ENCODE measurements around the gene TSC22D2. TPM values are rescaled to one million over a fixed set of nuclear protein-coding genes. Genes with fewer than 3 reads are reported as not detected.
"Not testable (repeated sequence)": the region's sequence is repeated elsewhere in the genome, so short reads cannot be mapped to it uniquely, and the experiment has no call there.

TSC22D2 gene
- total RNA-seq, 2 donors from 2014 or later = 13.9 to 14.6 TPM

GRCh38 chr3:150458001-150458400, 49.9 kb downstream of the TSC22D2 start:
- Mint-ChIP-seq H3K36me3 (ENCODE audit: low read depth) (peaks cover 39% of the 10 kb centered on the region), H3K27ac (no peak overlapping the region), H3K4me3 (no peak overlapping the region), H3K9me3 (no peaks in the 10 kb centered on the region), H3K27me3 (no peaks in the 10 kb centered on the region), H3K4me1 (no peaks in the 10 kb centered on the region)
- ATAC-seq (replicated peaks) = no peak

GRCh38 chr3:150460484-150460883, 52.4 kb downstream of the TSC22D2 start:
- H3K9me3 Mint-ChIP-seq = no peaks in the 10 kb centered on the region
- no peak for ATAC-seq (replicated peaks)
- H3K36me3 Mint-ChIP-seq (ENCODE audit: low read depth) = peaks cover 35% of the 10 kb centered on the region
- no peak overlapping the region for H3K27ac Mint-ChIP-seq
- no peaks in the 10 kb centered on the region for H3K4me1 Mint-ChIP-seq
- H3K27me3 Mint-ChIP-seq = no peaks in the 10 kb centered on the region
- no peak overlapping the region for H3K4me3 Mint-ChIP-seq

GRCh38 chr3:150461399-150461798, 53.3 kb downstream of the TSC22D2 start:
- H3K27me3 Mint-ChIP-seq = no peaks in the 10 kb centered on the region
- H3K36me3 Mint-ChIP-seq (ENCODE audit: low read depth) = peaks cover 34% of the 10 kb centered on the region
- H3K9me3 Mint-ChIP-seq = no peaks in the 10 kb centered on the region
- ATAC-seq (replicated peaks) = no peak
- H3K4me3 Mint-ChIP-seq = no peak overlapping the region
- H3K4me1 Mint-ChIP-seq = no peaks in the 10 kb centered on the region
- H3K27ac Mint-ChIP-seq = no peak overlapping the region

DNA sequence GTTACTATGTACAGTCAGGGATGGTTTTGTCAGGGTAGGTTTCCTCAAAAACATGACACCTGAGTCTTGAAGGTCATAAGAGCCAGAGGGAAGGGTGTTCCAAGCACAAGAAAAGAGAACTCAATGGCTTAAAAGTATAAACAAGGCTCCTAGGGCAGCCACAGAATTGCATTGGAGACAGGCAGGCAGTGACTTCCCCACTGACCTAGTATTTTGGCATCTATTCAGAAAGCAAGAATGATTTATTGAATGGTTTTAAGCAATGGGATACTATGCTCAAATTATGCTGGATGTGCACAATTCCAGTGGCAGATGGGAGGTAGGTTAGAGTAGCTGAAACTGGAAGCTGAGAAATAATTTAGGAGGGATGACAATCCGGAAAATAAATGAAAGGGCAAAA, 54.0 kb downstream of the TSC22D2 start:
- H3K9me3 Mint-ChIP-seq = no peaks in the 10 kb centered on the region
- no peak for ATAC-seq (replicated peaks)

DNA sequence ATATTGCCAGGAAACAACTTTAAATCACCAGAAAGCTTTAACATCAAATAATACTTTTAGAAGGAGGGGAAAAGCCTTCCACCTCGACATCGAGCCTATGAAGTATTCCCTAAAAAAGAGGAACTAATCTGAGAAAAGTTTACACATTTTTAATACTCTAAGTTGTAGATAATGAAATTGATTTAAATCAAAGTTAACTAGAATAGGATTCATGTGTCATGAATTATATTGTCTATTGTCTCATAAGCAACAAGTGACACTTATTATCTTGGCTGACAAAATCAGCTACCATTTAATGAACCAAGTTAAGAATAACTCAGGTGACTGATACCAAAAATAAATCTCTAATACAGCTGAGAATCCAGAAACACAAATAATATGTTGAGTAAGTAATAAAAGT, 56.6 kb downstream of the TSC22D2 start:
- no peaks in the 10 kb centered on the region for H3K4me1 Mint-ChIP-seq
- peaks cover 1% of the 10 kb centered on the region for H3K36me3 Mint-ChIP-seq (ENCODE audit: low read depth)
- H3K9me3 Mint-ChIP-seq = no peaks in the 10 kb centered on the region
- H3K4me3 Mint-ChIP-seq = no peak overlapping the region
- no peak for ATAC-seq (replicated peaks)
- no peak overlapping the region for H3K27ac Mint-ChIP-seq
- H3K27me3 Mint-ChIP-seq = no peaks in the 10 kb centered on the region

More for the DNA sequence above, 54.0 kb downstream of the TSC22D2 start:
- no peak overlapping the region for H3K27ac Mint-ChIP-seq
- H3K4me3 Mint-ChIP-seq = no peak overlapping the region
- H3K36me3 Mint-ChIP-seq (ENCODE audit: low read depth) = peaks cover 27% of the 10 kb centered on the region
- H3K27me3 Mint-ChIP-seq = no peaks in the 10 kb centered on the region
- H3K4me1 Mint-ChIP-seq = no peaks in the 10 kb centered on the region

DNA sequence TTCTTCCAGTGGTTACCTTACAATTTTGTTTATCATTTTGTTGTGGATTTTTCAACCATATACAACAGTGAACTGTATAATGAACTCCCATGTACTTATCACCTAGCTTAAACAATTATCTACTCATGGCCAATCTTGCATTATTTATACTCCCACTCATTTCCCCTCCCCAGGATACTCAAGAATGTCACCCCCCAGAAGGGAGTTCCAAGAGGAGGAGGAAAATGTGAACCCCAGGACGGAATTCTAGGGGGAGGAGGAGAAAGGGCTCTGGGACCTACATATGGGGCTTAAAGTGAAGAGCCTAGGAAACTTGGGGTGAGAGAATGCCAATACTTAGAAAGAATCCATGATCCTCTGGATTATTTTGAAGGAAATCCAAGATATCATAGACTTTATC, 59.3 kb downstream of the TSC22D2 start:
- H3K27me3 Mint-ChIP-seq = no peaks in the 10 kb centered on the region
- no peak overlapping the region for H3K27ac Mint-ChIP-seq
- no peak overlapping the region for H3K4me3 Mint-ChIP-seq
- H3K9me3 Mint-ChIP-seq = no peaks in the 10 kb centered on the region
- no peak for ATAC-seq (replicated peaks)
- no peaks in the 10 kb centered on the region for H3K4me1 Mint-ChIP-seq
- no peaks in the 10 kb centered on the region for H3K36me3 Mint-ChIP-seq (ENCODE audit: low read depth)

- H3K4me3 Mint-ChIP-seq = no peak overlapping the region
- H3K36me3 Mint-ChIP-seq (ENCODE audit: low read depth) = no peaks in the 10 kb centered on the region
- no peak overlapping the region for H3K27ac Mint-ChIP-seq
- H3K9me3 Mint-ChIP-seq = no peaks in the 10 kb centered on the region
- ATAC-seq (replicated peaks) = no peak
- H3K27me3 Mint-ChIP-seq = no peaks in the 10 kb centered on the region
- H3K4me1 Mint-ChIP-seq = no peaks in the 10 kb centered on the region
Measured at GRCh38 chr3:150469031-150469930, 61.2 kb downstream of the TSC22D2 start.

DNA sequence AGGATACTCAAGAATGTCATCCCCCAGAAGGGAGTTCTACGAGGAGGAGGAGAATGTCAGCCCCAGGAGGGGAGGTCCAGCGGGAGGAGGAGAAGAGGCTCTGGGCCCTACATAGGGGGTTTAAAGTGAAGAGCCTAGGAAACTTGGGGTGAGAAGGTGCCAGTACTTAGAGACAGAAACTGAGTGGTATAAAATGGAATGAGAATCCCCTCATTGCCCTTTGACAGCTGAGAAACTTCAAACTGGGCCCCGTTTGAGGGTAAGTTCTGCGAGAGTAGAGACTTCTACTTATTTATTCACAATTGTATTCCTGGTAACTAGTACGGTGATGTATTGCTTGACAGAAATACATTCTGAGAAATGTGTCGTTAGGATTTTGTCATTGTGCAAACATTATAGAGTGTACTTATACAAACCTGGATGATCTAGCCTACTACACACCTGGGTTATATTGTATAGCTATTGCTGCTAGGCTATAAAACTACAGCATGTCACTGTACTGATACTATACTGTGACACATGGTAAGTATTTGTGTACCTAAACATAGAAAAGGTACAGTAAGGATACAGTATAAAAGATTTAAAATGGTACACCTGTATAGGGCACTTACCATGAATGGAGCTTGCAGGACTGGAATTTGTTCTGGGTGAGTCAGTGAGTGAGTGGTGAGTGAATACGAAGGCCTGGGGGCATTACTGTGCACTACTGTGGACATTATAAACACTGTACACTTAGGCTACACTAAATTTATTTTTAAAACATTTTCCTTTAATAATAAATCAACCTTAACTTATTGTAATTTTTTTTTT, 62.0 kb downstream of the TSC22D2 start:
- H3K9me3 Mint-ChIP-seq = no peaks in the 10 kb centered on the region
- no peak overlapping the region for H3K27ac Mint-ChIP-seq
- no peaks in the 10 kb centered on the region for H3K36me3 Mint-ChIP-seq (ENCODE audit: low read depth)
- no peaks in the 10 kb centered on the region for H3K4me1 Mint-ChIP-seq
- H3K4me3 Mint-ChIP-seq = no peak overlapping the region
- no peak for ATAC-seq (replicated peaks)
- no peaks in the 10 kb centered on the region for H3K27me3 Mint-ChIP-seq

- Mint-ChIP-seq H3K27me3 (no peaks in the 10 kb centered on the region), H3K27ac (no peak overlapping the region), H3K4me1 (no peaks in the 10 kb centered on the region), H3K9me3 (peaks cover 1% of the 10 kb centered on the region), H3K4me3 (no peak overlapping the region), H3K36me3 (ENCODE audit: low read depth) (no peaks in the 10 kb centered on the region)
- no peak for ATAC-seq (replicated peaks)
Measured at GRCh38 chr3:150472421-150472820, 64.3 kb downstream of the TSC22D2 start.

DNA sequence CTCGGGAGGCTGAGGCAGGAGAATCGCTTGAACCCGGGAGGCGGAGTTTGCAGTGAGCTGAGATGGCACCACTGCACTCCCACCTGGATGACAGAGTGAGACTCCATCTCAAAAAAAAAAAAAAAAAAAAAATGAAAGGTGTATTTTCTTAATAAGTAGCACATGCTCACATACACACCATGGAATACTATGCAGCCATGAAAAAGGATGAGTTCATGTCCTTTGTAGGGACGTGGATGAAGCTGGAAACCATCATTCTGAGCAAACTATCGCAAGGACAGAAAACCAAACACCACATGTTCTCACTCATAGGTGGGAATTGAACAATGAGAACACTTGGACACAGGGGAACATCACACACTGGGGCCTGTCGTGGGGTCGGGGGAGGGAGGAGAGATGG, 65.1 kb downstream of the TSC22D2 start:
- H3K9me3 Mint-ChIP-seq; H3K4me1 Mint-ChIP-seq; H3K27ac Mint-ChIP-seq; ATAC-seq (replicated peaks); H3K36me3 Mint-ChIP-seq (ENCODE audit: low read depth); H3K4me3 Mint-ChIP-seq; H3K27me3 Mint-ChIP-seq: not testable (repeated sequence)

DNA sequence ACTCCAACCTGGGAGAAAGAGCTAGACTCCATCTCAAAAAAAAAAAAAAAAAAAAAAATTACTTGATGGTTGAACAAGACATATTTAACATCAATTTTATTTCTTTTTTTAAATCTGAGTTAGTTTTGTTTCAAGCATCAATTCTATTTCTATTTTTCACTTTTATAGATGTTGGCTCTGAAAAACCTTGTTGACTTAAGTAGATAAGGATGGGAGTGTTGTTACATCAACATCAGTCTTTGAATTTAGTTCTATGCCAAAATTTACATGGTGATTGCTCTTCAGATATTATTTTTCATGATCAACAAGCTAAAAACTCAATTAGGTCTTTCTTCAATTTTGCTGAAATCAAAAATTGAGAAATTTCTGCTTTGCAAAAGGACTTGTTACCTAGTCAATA, 71.3 kb downstream of the TSC22D2 start:
- Mint-ChIP-seq H3K36me3 (ENCODE audit: low read depth) (no peaks in the 10 kb centered on the region), H3K27me3 (no peaks in the 10 kb centered on the region), H3K27ac (no peak overlapping the region), H3K9me3 (peaks cover 7% of the 10 kb centered on the region), H3K4me3 (no peak overlapping the region), H3K4me1 (no peaks in the 10 kb centered on the region)
- ATAC-seq (replicated peaks) = no peak

DNA sequence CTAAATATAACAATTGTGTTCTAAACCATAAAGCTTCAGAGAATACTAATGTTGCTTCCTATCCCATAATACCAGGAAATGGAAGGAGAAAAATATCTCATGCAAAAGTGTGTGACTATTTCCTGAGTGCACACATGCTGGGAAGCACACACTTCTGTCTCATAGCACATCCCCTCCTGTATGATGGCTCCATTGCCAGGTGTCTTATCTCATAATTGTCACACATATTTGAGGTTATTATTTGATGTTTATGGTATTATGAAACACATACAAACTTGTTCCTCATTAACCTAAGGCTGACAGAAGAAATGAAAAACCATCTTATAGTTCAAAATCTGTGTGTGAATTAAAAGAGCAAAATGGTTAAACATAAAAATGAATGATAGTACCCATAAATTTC, 72.8 kb downstream of the TSC22D2 start:
- Mint-ChIP-seq H3K27ac (no peak overlapping the region), H3K4me1 (no peaks in the 10 kb centered on the region), H3K4me3 (no peak overlapping the region), H3K27me3 (no peaks in the 10 kb centered on the region), H3K9me3 (peaks cover 10% of the 10 kb centered on the region), H3K36me3 (ENCODE audit: low read depth) (no peaks in the 10 kb centered on the region)
- ATAC-seq (replicated peaks) = no peak

DNA sequence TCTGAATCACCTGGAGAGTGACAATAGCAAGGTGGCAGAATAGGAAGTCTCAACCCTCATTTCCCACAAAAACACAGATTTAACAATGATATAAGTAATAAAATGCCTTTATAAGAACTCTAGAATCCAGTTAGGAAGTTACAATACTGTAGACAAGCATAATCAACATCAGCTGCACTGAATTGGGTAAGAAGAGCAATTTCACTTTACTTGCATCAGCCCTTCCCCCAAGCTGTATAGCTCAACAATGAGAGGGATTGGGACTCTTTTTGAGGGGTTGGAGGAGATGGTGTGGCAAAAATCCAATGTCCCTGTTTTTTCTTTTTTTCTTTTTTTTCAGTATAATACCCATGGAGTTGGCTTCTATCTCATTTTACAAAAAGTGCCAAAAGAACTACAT, 75.1 kb downstream of the TSC22D2 start:
- Mint-ChIP-seq H3K36me3 (ENCODE audit: low read depth) (no peaks in the 10 kb centered on the region), H3K4me3 (no peak overlapping the region), H3K9me3 (peaks cover 16% of the 10 kb centered on the region), H3K27ac (no peak overlapping the region), H3K4me1 (no peaks in the 10 kb centered on the region), H3K27me3 (no peaks in the 10 kb centered on the region)
- ATAC-seq (replicated peaks) = no peak

DNA sequence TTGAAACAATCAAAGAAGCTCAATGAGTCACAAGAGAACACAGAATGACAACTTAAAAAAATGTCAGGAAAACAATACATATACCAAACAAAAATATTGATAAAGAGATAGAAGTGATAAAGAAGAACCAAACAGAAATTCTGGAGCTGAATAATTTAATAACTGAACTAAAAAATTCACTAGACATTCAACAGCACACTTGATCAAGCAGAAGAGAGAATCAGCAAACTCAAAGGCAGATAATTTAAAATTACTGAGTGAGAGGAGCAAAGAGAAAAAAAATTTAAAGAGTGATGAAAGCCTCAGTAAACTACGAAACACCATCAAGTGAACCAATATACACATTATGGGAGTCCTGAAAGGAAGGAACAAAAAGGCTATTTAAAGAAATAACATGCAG, 76.3 kb downstream of the TSC22D2 start:
- ATAC-seq (replicated peaks) = no peak
- H3K36me3 Mint-ChIP-seq (ENCODE audit: low read depth) = no peaks in the 10 kb centered on the region
- H3K27ac Mint-ChIP-seq = no peak overlapping the region
- peaks cover 16% of the 10 kb centered on the region for H3K9me3 Mint-ChIP-seq
- H3K27me3 Mint-ChIP-seq = no peaks in the 10 kb centered on the region
- H3K4me1 Mint-ChIP-seq = no peaks in the 10 kb centered on the region
- no peak overlapping the region for H3K4me3 Mint-ChIP-seq

DNA sequence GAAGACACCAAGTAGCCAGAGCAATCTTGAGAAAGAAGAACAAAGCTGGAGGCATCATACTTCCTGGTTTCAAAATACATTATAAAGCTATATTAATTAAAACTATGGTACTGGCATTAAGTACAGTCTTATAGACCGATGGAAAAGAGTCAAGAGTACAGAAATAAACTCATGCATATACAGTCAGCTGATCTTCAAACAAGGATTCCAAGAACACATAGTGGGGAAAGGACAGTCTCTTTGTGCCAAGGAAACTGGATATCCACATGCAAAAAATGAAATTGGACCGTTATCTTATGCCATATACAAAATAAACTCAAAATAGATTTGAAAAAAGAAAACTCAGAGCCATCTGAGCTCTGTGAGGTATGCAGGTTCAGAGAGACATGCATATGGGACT, 80.8 kb downstream of the TSC22D2 start:
- no peaks in the 10 kb centered on the region for H3K27me3 Mint-ChIP-seq
- no peak overlapping the region for H3K27ac Mint-ChIP-seq
- ATAC-seq (replicated peaks) = no peak
- H3K4me3 Mint-ChIP-seq = no peak overlapping the region
- H3K4me1 Mint-ChIP-seq = no peaks in the 10 kb centered on the region
- peaks cover 16% of the 10 kb centered on the region for H3K9me3 Mint-ChIP-seq
- no peaks in the 10 kb centered on the region for H3K36me3 Mint-ChIP-seq (ENCODE audit: low read depth)
